Measurements from ENCODE around the gene ZNF14.
"Not testable (repeated sequence)": the region's sequence is repeated elsewhere in the genome, so short reads cannot be mapped to it uniquely, and the experiment has no call there.

The ZNF14 gene

GRCh38 chr19:19697589-19697988 is 35.3 kb downstream of the ZNF14 start:
- no peak for FAIRE-seq

GRCh38 chr19:19696386-19696785 is 36.5 kb downstream of the ZNF14 start:
- no peak for FAIRE-seq
- no peak for DNase-seq (ENCODE audit: extremely low spot score, insufficient read length, low read depth)

More at GRCh38 chr19:19697589-19697988, 35.3 kb downstream of the ZNF14 start:
- DNase-seq (ENCODE audit: extremely low spot score, insufficient read length, low read depth): no peak

DNA sequence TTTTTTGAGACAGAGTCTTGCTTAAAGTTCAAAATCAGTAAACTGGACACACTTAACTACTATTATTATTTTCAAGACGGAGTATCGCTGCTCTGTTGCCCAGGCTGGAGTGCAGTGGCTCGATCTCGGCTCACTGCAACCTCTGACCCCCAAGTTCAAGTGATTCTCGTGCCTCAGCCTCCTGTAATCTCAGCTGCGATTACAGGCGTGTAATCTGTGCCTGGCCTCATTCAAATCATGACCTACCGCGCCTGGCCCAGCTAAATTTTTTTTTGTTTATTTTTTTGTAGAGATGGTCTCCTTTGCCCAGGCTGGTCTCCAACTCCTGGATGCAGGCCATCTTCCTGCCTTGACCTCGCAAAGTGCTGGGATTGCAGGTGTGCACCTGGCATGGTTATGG is 41.2 kb downstream of the ZNF14 start:
- DNase-seq (ENCODE audit: extremely low spot score, insufficient read length, low read depth) (no peak), FAIRE-seq (no peak)

GRCh38 chr19:19689023-19689422 is 43.9 kb downstream of the ZNF14 start:
- not testable (repeated sequence) for FAIRE-seq; DNase-seq (ENCODE audit: extremely low spot score, insufficient read length, low read depth)

DNA sequence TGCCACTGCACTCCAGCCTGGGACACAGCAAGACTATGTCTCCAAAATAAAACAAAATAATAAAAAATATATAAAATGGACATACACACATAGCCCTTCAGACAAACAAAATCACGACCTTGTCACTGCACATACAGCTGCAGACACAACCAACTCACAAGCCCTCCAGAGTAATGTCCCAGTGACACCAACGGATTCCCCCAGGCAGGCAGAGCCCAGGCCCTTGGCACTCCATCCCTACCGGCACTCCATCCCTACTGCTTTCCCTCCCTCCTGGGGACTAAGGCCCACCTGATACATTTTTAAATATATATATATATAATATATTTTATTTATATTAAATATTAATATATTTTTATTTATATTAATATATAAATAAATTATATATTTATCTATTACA is 45.8 kb downstream of the ZNF14 start:
- FAIRE-seq: no peak
- no peak for DNase-seq (ENCODE audit: extremely low spot score, insufficient read length, low read depth)

GRCh38 chr19:19686580-19686979 is 46.3 kb downstream of the ZNF14 start:
- FAIRE-seq: no peak
- DNase-seq (ENCODE audit: extremely low spot score, insufficient read length, low read depth): no peak

DNA sequence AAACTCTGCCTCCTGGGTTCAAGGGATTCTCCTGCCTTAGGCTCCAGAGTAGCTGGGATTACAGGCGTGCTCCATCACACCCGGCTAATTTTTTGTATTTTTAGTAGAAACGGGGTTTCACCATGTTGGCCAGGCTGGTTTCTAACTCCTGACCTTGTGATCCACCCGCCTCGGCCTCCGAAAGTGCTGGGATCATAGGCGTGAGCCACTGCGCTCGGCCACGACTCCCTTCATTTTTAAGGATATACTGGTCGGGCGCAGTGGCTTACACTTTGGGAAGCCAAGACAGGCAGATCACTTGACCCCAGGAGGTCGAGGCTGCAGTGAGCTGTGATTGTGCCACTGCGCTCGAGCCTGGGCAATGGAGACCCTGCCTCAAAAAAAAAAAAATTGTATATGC is 46.8 kb downstream of the ZNF14 start:
- not testable (repeated sequence) for FAIRE-seq; DNase-seq (ENCODE audit: extremely low spot score, insufficient read length, low read depth)

DNA sequence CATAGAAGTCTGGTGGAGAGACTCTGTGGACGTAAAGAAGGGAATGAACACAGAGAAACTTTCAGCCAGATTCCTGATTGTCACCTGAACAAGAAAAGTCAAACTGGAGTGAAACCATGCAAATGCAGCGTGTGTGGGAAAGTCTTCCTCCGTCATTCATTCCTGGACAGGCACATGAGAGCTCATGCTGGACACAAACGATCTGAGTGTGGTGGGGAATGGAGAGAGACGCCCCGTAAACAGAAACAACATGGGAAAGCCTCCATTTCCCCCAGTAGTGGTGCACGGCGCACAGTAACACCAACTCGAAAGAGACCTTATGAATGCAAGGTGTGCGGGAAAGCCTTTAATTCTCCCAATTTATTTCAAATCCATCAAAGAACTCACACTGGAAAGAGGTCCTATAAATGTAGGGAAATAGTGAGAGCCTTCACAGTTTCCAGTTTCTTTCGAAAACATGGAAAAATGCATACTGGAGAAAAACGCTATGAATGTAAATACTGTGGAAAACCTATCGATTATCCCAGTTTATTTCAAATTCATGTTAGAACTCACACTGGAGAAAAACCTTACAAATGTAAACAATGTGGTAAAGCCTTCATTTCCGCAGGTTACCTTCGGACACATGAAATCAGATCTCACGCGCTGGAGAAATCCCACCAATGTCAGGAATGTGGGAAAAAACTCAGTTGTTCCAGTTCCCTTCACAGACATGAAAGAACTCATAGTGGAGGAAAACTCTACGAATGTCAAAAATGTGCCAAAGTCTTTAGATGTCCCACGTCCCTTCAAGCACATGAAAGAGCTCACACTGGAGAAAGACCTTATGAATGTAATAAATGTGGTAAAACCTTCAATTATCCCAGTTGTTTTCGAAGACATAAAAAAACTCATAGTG is 53.5 kb downstream of the ZNF14 start:
- no peak for FAIRE-seq

DNA sequence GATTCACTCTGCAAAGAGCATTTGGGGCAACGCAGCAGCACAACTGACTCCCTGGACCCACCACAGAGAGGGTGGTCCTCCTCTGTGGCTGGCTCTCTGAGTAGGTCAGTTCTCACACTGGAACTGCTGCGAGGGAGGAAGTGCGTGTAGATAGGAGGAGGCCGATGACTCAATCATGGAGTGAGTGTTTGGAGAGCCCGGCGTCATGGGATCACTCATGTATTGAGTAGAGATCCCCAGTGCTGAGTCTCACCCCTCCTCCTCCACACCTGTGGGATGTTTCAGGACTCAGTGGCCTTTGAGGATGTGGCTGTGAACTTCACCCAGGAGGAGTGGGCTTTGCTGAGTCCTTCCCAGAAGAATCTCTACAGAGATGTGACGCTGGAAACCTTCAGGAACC is 55.3 kb downstream of the ZNF14 start:
- no peak for DNase-seq (ENCODE audit: extremely low spot score, insufficient read length, low read depth)
- no peak for FAIRE-seq

More for the DNA sequence above, 53.5 kb downstream of the ZNF14 start:
- no peak for DNase-seq (ENCODE audit: extremely low spot score, insufficient read length, low read depth)

GRCh38 chr19:19674315-19674714 is 58.6 kb downstream of the ZNF14 start:
- no peak for FAIRE-seq
- DNase-seq (ENCODE audit: extremely low spot score, insufficient read length, low read depth): no peak

GRCh38 chr19:19672816-19673215 is 60.1 kb downstream of the ZNF14 start:
- no peak for FAIRE-seq
- no peak for DNase-seq (ENCODE audit: extremely low spot score, insufficient read length, low read depth)

GRCh38 chr19:19670070-19670551 is 62.8 kb downstream of the ZNF14 start:
- no peak for FAIRE-seq
- DNase-seq (ENCODE audit: extremely low spot score, insufficient read length, low read depth): no peak

DNA sequence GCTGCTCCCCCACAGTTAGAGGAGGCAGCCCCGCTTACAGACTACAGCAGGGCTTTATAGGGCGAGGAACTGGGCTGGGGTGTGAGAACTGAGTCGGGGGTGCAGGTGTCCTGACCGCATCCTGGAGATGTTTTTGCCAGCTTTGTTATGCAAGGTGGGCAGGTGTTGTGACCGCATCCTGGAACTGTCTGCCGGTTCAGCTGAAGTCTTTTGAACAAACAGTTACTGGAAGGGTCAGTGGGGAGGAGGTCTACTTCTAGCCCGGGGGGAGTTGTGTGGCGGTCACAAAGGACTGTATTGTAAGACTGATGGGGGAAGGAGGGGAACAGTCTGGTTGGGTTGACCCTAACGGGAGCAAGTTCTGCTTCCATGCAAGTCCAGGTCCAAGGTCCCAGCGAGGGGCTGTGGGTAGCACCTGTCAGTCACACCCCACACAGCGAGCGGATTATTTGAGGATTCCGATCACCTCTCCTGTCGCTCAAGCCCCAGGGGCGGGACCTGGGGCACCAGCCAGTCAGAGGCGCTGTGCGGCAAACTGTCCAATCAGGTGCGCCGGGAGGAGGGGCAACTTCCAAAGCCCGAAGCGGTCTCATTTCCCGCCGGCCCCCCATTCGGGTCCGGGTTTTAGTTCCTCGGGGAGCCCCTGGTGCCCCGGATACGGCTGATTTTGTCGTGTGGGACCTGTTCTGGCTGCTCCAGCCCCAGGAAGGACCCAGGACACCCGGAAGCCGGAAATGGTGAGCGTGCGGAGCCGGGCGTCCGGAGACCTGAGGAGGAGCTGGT is 64.5 kb downstream of the ZNF14 start, which contains the start of gene ZNF101:
Gene ZNF101 (plus strand): TSS at position 610 of the 783 bp plus-strand sequence. CDS start 125 bp downstream, at position 735.
- FAIRE-seq: peak; percentile 96
- DNase-seq (ENCODE audit: extremely low spot score, insufficient read length, low read depth): peak; percentile 80

GRCh38 chr19:19665420-19665948 is 67.4 kb downstream of the ZNF14 start:
- not testable (repeated sequence) for DNase-seq (ENCODE audit: extremely low spot score, insufficient read length, low read depth); FAIRE-seq

GRCh38 chr19:19663256-19664120 is 69.4 kb downstream of the ZNF14 start, which contains the start of gene ATP13A1:
Gene ATP13A1, minus strand, starts transcription at chr19:19663676. Its CDS starts 10 bp downstream, at chr19:19663666.
- DNase-seq (ENCODE audit: extremely low spot score, insufficient read length, low read depth): peak; percentile 64
- peak; percentile 94 for FAIRE-seq

- DNase-seq (ENCODE audit: extremely low spot score, insufficient read length, low read depth) (no peak), FAIRE-seq (no peak)
These were observed 70.0 kb downstream of the ZNF14 start for GRCh38 chr19:19662871-19663255.

DNA sequence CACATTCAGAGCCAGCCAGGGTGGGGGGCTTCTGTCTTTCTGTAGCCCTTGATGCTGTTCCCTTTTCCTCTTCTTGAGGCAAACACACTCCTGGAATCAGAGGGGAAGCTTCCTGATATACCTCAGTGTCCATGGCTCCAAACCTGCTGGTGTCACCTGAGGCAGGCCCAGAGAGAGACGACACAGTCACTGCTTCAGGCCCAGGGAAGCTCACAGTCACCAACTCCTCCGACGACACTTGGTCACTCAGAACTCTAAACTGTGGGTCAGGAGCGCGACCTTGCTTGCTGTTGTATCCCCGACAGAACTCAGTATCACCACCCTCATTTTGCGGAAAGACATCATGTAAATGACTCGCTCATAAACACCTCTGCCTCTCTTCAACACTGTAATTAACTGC is 70.6 kb downstream of the ZNF14 start:
- DNase-seq (ENCODE audit: extremely low spot score, insufficient read length, low read depth) (no peak), FAIRE-seq (no peak)

DNA sequence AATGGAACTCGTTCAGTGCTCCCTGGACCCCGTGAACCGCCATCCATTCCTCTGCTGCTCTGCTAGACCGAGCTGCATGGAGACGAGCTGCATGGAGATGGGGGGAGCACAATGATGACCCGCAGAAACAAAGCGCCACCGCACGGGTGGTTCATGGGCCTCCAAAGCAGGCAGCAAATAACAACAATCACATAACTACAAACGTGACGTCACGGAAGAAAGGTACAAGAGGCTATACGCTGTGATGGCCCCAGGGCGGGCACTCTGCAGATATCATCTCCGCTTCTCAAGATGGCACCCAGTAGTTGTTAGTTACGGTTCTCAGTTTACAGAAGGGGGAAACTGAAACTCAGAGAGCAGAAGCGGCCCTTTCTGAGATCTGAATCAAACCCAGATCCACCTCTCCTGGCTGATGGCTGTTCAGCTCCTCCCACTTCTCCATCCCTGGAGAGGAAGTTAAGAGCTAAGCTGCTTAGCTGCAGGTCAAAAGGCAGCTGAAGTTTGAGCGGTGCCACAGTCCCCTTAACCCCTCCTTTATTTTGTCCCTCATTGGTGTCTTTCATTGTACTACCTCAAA is 71.1 kb downstream of the ZNF14 start:
- DNase-seq (ENCODE audit: extremely low spot score, insufficient read length, low read depth) (no peak), FAIRE-seq (peak; percentile 98)

GRCh38 chr19:19661141-19661674 is 71.7 kb downstream of the ZNF14 start:
- FAIRE-seq: no peak

More at GRCh38 chr19:19661141-19661674, 71.7 kb downstream of the ZNF14 start:
- no peak for DNase-seq (ENCODE audit: extremely low spot score, insufficient read length, low read depth)

Measured in GM18507 (cell line).